Activated naive CD4-positive, alpha-beta T cell (primary cell): ENCODE measurements around the gene PPARG.
"Not testable (repeated sequence)": the region's sequence is repeated elsewhere in the genome, so short reads cannot be mapped to it uniquely, and the experiment has no call there.

ENCODE experiments used
- DNase-seq, 4 experiments: peaks; one replicate each; lab custom pipeline; 2025; lab: John Stamatoyannopoulos, UW

Gene PPARG

GRCh38 chr3:12288182-12289129, at the start of gene PPARG:
Gene PPARG (plus strand): TSS chr3:12289070. CDS start chr3:12379712, 90,642 bp downstream.
- DNase-seq, result no peak

- DNase-seq, result no peak
These were observed 49.6 kb upstream of the PPARG start for GRCh38 chr3:12239301-12239700.

- DNase-seq, result no peak
These were observed 46.1 kb upstream of the PPARG start for GRCh38 chr3:12242772-12243171.

GRCh38 chr3:12246497-12247163, 42.2 kb upstream of the PPARG start:
- DNase-seq, result no peak

GRCh38 chr3:12247411-12247810, 41.5 kb upstream of the PPARG start:
- no peak for DNase-seq

GRCh38 chr3:12249519-12249918, 39.4 kb upstream of the PPARG start:
- DNase-seq, result no peak

- no peak for DNase-seq
These were observed 36.0 kb upstream of the PPARG start for GRCh38 chr3:12252889-12253288.

GRCh38 chr3:12253516-12254343, 35.1 kb upstream of the PPARG start:
- DNase-seq, result no peak

- DNase-seq, result no peak
These were observed 33.5 kb upstream of the PPARG start for GRCh38 chr3:12255393-12255792.

GRCh38 chr3:12258911-12259310, 30.0 kb upstream of the PPARG start:
- no peak for DNase-seq

GRCh38 chr3:12262173-12262572, 26.7 kb upstream of the PPARG start:
- DNase-seq, result not testable (repeated sequence)

- no peak for DNase-seq
These were observed 23.4 kb upstream of the PPARG start for GRCh38 chr3:12265508-12265907.

GRCh38 chr3:12266038-12266437, 22.8 kb upstream of the PPARG start:
- DNase-seq, result no peak

- DNase-seq, result no peak
These were observed 21.4 kb upstream of the PPARG start for GRCh38 chr3:12267376-12268030.

GRCh38 chr3:12268049-12268735, 20.7 kb upstream of the PPARG start:
- DNase-seq, result no peak

- no peak for DNase-seq
These were observed 17.9 kb upstream of the PPARG start for GRCh38 chr3:12270976-12271375.

GRCh38 chr3:12273045-12273695, 15.7 kb upstream of the PPARG start:
- no peak for DNase-seq

GRCh38 chr3:12275974-12276650, 12.8 kb upstream of the PPARG start:
- DNase-seq, result no peak

GRCh38 chr3:12276827-12277226, 12.0 kb upstream of the PPARG start:
- DNase-seq, result not testable (repeated sequence)

- no peak for DNase-seq
These were observed 10.3 kb upstream of the PPARG start for GRCh38 chr3:12278566-12278965.
